HEK293T (cell line): ENCODE data around the gene RYR3.

Experiments
- CTCF ChIA-PET: fragments of 350-600 bp; formaldehyde crosslinking; extraction: SDS; loops from one replicate; lab custom pipeline; 2021; ENCODE audit warnings: antibody characterized with exemption, inconsistent platforms; lab: Yijun Ruan, JAX
- POLR2A ChIA-PET: fragments of 350-600 bp; formaldehyde crosslinking; extraction: SDS; loops from one replicate; lab custom pipeline; 2020; ENCODE audit warnings: antibody characterized with exemption, inconsistent platforms; lab: Yijun Ruan, JAX
- DNase-seq: peaks from one replicate; pipeline ENCODE4 v3.0.0; 2012; ENCODE audit warnings: mixed read lengths; ENCODE audit errors: extremely low spot score
- ARNT ChIP-seq: fragments of 450-650 bp; IDR thresholded peaks from 2 replicates; pipeline ENCODE4 v1.6.1; 2017; ENCODE audit warnings: mild to moderate bottlenecking
- BHLHE40 ChIP-seq: fragments of 450-650 bp; IDR thresholded peaks from 2 replicates; pipeline ENCODE4 v1.6.1; 2016; ENCODE audit warnings: mild to moderate bottlenecking, moderate library complexity, borderline replicate concordance
- CTBP1 ChIP-seq: fragments of 450-650 bp; IDR thresholded peaks from 2 replicates; pipeline ENCODE4 v1.6.1; 2016; ENCODE audit warnings: borderline replicate concordance
- ELF4 ChIP-seq: fragments of 450-650 bp; IDR thresholded peaks from 2 replicates; pipeline ENCODE4 v1.6.1; 2017; ENCODE audit warnings: antibody characterized with exemption
- FOXA1 ChIP-seq: fragments of 450-650 bp; IDR thresholded peaks from 2 replicates; pipeline ENCODE4 v1.6.1; 2016; ENCODE audit warnings: mild to moderate bottlenecking
- FOXK2 ChIP-seq: fragments of 450-650 bp; IDR thresholded peaks from 2 replicates; pipeline ENCODE4 v1.6.1; 2016; ENCODE audit warnings: mild to moderate bottlenecking
- FOXM1 ChIP-seq: fragments of 450-650 bp; IDR thresholded peaks from 2 replicates; pipeline ENCODE4 v1.6.1; 2017; ENCODE audit warnings: mild to moderate bottlenecking, borderline replicate concordance
- HDGF ChIP-seq: fragments of 450-650 bp; IDR thresholded peaks from 2 replicates; pipeline ENCODE4 v1.6.1; 2017; ENCODE audit warnings: antibody characterized with exemption, borderline replicate concordance
- L3MBTL2 ChIP-seq: fragments of 450-650 bp; conservative IDR thresholded peaks from 2 replicates; pipeline ENCODE4 v1.6.1; 2016; ENCODE audit warnings: mild to moderate bottlenecking
- LEF1 ChIP-seq: fragments of 450-650 bp; IDR thresholded peaks from 2 replicates; pipeline ENCODE4 v1.6.1; 2017; ENCODE audit warnings: mild to moderate bottlenecking, borderline replicate concordance
- NFRKB ChIP-seq: fragments of 450-650 bp; IDR thresholded peaks from 2 replicates; pipeline ENCODE4 v1.6.1; 2016; ENCODE audit warnings: mild to moderate bottlenecking, moderate library complexity
- PKNOX1 ChIP-seq: fragments of 450-650 bp; IDR thresholded peaks from 2 replicates; pipeline ENCODE4 v1.6.1; 2016
- SP1 ChIP-seq: fragments of 450-650 bp; IDR thresholded peaks from 2 replicates; pipeline ENCODE4 v1.6.1; 2017
- SUZ12 ChIP-seq: fragments of 450-650 bp; IDR thresholded peaks from 2 replicates; pipeline ENCODE4 v1.6.1; 2016; ENCODE audit warnings: mild to moderate bottlenecking
- TARDBP ChIP-seq: fragments of 450-650 bp; IDR thresholded peaks from 2 replicates; pipeline ENCODE4 v1.6.1; 2016
- ZNF384 ChIP-seq: fragments of 450-650 bp; IDR thresholded peaks from 2 replicates; pipeline ENCODE4 v1.6.1; 2016

The RYR3 gene

GRCh38 chr15:33636958-33637357, 326.2 kb downstream of the RYR3 start:
- POLR2A ChIA-PET = no interaction called here
- DNase-seq = no peak
- CTCF ChIA-PET = interaction anchor here (0.5 kb wide), 2 partner anchors 269 to 382 kb away, joined by 3 to 4 read pairs; no protein-coding TSS in a partner anchor
- TF ChIP-seq PKNOX1 = no peak
- no peak for TF ChIP-seq TARDBP
- TF ChIP-seq NFRKB = no peak

- POLR2A ChIA-PET = no interaction called here
- CTCF ChIA-PET = no interaction called here
- TF ChIP-seq SP1 (no peak), ZNF384 (no peak), FOXM1 (no peak), ARNT (no peak), L3MBTL2 (no peak), FOXA1 (no peak), CTBP1 (no peak), NFRKB (no peak), PKNOX1 (no peak), FOXK2 (no peak), TARDBP (no peak), HDGF (no peak), SUZ12 (no peak), LEF1 (no peak)
- DNase-seq = no peak
Observed at GRCh38 chr15:33638453-33638852, 327.7 kb downstream of the RYR3 start.

- DNase-seq = no peak
Observed at GRCh38 chr15:33639051-33639450, 328.3 kb downstream of the RYR3 start.

GRCh38 chr15:33639456-33639855, 328.7 kb downstream of the RYR3 start:
- no peak for TF ChIP-seq L3MBTL2
- TF ChIP-seq SUZ12 = no peak
- CTCF ChIA-PET = interaction anchor here (0.6 kb wide), 1 partner anchor 61 kb away, joined by 3 read pairs; no protein-coding TSS in a partner anchor
- DNase-seq = no peak
- POLR2A ChIA-PET = no interaction called here

More at GRCh38 chr15:33639051-33639450, 328.3 kb downstream of the RYR3 start:
- ChIA-PET CTCF (no interaction called here), POLR2A (no interaction called here)
- TF ChIP-seq CTBP1 = no peak
- no peak for TF ChIP-seq SP1
- no peak for TF ChIP-seq ARNT
- no peak for TF ChIP-seq LEF1
- no peak for TF ChIP-seq SUZ12
- TF ChIP-seq ELF4 = no peak

- ChIA-PET CTCF (interaction anchor here (0.6 kb wide), 1 partner anchor 60 kb away, joined by 3 read pairs; no protein-coding TSS in a partner anchor), POLR2A (no interaction called here)
- no peak for DNase-seq
- no peak for TF ChIP-seq SUZ12
- TF ChIP-seq LEF1 = no peak
- no peak for TF ChIP-seq NFRKB
- no peak for TF ChIP-seq CTBP1
- no peak for TF ChIP-seq FOXM1
- TF ChIP-seq SP1 = no peak
- TF ChIP-seq BHLHE40 = no peak
- TF ChIP-seq L3MBTL2 = no peak
- TF ChIP-seq ELF4 = no peak
- no peak for TF ChIP-seq FOXK2
- no peak for TF ChIP-seq HDGF
- TF ChIP-seq FOXA1 = no peak
- no peak for TF ChIP-seq ZNF384
- TF ChIP-seq PKNOX1 = no peak
- no peak for TF ChIP-seq TARDBP
- TF ChIP-seq ARNT = no peak
Observed at GRCh38 chr15:33639978-33640377, 329.2 kb downstream of the RYR3 start.

- ChIA-PET POLR2A (no interaction called here), CTCF (no interaction called here)
- no peak for TF ChIP-seq PKNOX1
- TF ChIP-seq ARNT = no peak
- TF ChIP-seq TARDBP = no peak
- no peak for TF ChIP-seq LEF1
- DNase-seq = no peak
Observed at GRCh38 chr15:33641069-33641468, 330.3 kb downstream of the RYR3 start.

GRCh38 chr15:33644304-33644703, 333.5 kb downstream of the RYR3 start:
- DNase-seq = no peak
- TF ChIP-seq FOXM1 (no peak), BHLHE40 (no peak), HDGF (no peak), SUZ12 (no peak), SP1 (no peak)
- ChIA-PET POLR2A (no interaction called here), CTCF (no interaction called here)
